ENCODE measurements around the gene PAPSS2. TPM values are rescaled to one million over a fixed set of nuclear protein-coding genes. Genes with fewer than 3 reads are reported as not detected.
A peak's percentile ranks its signal among the peaks of the same experiment; 100 is the strongest.
"Not testable (repeated sequence)": the region's sequence is repeated elsewhere in the genome, so short reads cannot be mapped to it uniquely, and the experiment has no call there.

The PAPSS2 gene
- total and polyA plus RNA-seq, 2 experiments from 2014 or later, result 65.9 to 82.3 TPM

GRCh38 chr10:87739703-87740102 is 80.0 kb downstream of the PAPSS2 start:
- WGBS, 2 experiments (ENCODE audit: low coverage in 1 of 2, low lambda C conversion rate in 2 of 2, missing lambda C conversion rate in 2 of 2), result 65 to 73% methylated on average over 4 of the region's 4 CpGs

GRCh38 chr10:87740254-87740655 is 80.6 kb downstream of the PAPSS2 start:
- in situ Hi-C loops (cut with MboI), result no loop called here
- H4K20me1 ChIP-seq (ENCODE audit: insufficient read depth), result no peaks in the 10 kb centered on the region
- no peak overlapping the region for H3K4me2 ChIP-seq (ENCODE audit: unreplicated experiment)
- H3K4me3 ChIP-seq, result no peak overlapping the region
- H3K36me3 ChIP-seq (ENCODE audit: low read depth), result peaks cover 22% of the 10 kb centered on the region; the same call in 1 of the 2 replicates
- no peak overlapping the region for H2AFZ ChIP-seq
- H3K9me2 ChIP-seq (ENCODE audit: insufficient read depth), result no peaks in the 10 kb centered on the region
- H3K9ac ChIP-seq, result no peak overlapping the region
- peak; percentile 89 for DNase-seq
- no peaks in the 10 kb centered on the region for H3K79me2 ChIP-seq (ENCODE audit: insufficient read depth)
- H3K27me3 ChIP-seq (replicated peaks; ENCODE audit: insufficient read depth), result no peaks in the 10 kb centered on the region
- peaks cover 12% of the 10 kb centered on the region for H3F3A ChIP-seq (ENCODE audit: insufficient read depth)
- H3K9me3 ChIP-seq (ENCODE audit: low read depth), result no peaks in the 10 kb centered on the region
- H3K4me1 ChIP-seq (ENCODE audit: insufficient read depth), result peaks cover 4% of the 10 kb centered on the region
- H3K27ac ChIP-seq, result peak overlapping the region; percentile 32; the same call in 1 of the 2 replicates
- TF ChIP-seq EZH2phosphoT487 (IDR thresholded peaks at IDR 0.05; ENCODE audit: insufficient read depth, low read depth), result no peak
- no peak for TF ChIP-seq EZH2 (IDR thresholded peaks at IDR 0.05; ENCODE audit: insufficient read depth, poor library complexity, severe bottlenecking)

More at GRCh38 chr10:87739703-87740102, 80.0 kb downstream of the PAPSS2 start:
- no peak overlapping the region for H3K4me2 ChIP-seq (ENCODE audit: unreplicated experiment)
- peaks cover 4% of the 10 kb centered on the region for H3K4me1 ChIP-seq (ENCODE audit: insufficient read depth)
- H3K9ac ChIP-seq, result no peak overlapping the region
- peaks cover 19% of the 10 kb centered on the region; the same call in 1 of the 2 replicates for H3K36me3 ChIP-seq (ENCODE audit: low read depth)
- H4K20me1 ChIP-seq (ENCODE audit: insufficient read depth), result no peaks in the 10 kb centered on the region
- no peaks in the 10 kb centered on the region for H3K27me3 ChIP-seq (replicated peaks; ENCODE audit: insufficient read depth)
- TF ChIP-seq EZH2 (IDR thresholded peaks at IDR 0.05; ENCODE audit: insufficient read depth, poor library complexity, severe bottlenecking) (no peak), EZH2phosphoT487 (IDR thresholded peaks at IDR 0.05; ENCODE audit: insufficient read depth, low read depth) (no peak)
- no peaks in the 10 kb centered on the region for H3K79me2 ChIP-seq (ENCODE audit: insufficient read depth)
- no peak for DNase-seq
- H3K4me3 ChIP-seq, result no peak overlapping the region
- no peak overlapping the region for H2AFZ ChIP-seq
- in situ Hi-C loops (cut with MboI), result loop anchor here (10.0 kb wide), 1 partner anchor 205 kb away; no protein-coding TSS in a partner anchor
- peaks cover 12% of the 10 kb centered on the region for H3F3A ChIP-seq (ENCODE audit: insufficient read depth)
- 0 out of 2 replicates have a peak overlapping the region, but pooled peaks have one; percentile 12 for H3K27ac ChIP-seq
- no peaks in the 10 kb centered on the region for H3K9me2 ChIP-seq (ENCODE audit: insufficient read depth)
- no peaks in the 10 kb centered on the region for H3K9me3 ChIP-seq (ENCODE audit: low read depth)

GRCh38 chr10:87742992-87743610 is 83.4 kb downstream of the PAPSS2 start:
- 97 to 98% methylated on average over 18 of the region's 18 CpGs for WGBS, 2 experiments (ENCODE audit: low coverage in 1 of 2, low lambda C conversion rate in 2 of 2, missing lambda C conversion rate in 2 of 2)
- H3K4me1 ChIP-seq (ENCODE audit: insufficient read depth); H3K9ac ChIP-seq; H3K4me2 ChIP-seq (ENCODE audit: unreplicated experiment); H3K9me2 ChIP-seq (ENCODE audit: insufficient read depth); DNase-seq; H3K4me3 ChIP-seq; H3K79me2 ChIP-seq (ENCODE audit: insufficient read depth); in situ Hi-C loops (cut with MboI); H3K27me3 ChIP-seq (replicated peaks; ENCODE audit: insufficient read depth); H3K9me3 ChIP-seq (ENCODE audit: low read depth); H3K27ac ChIP-seq; H4K20me1 ChIP-seq (ENCODE audit: insufficient read depth); H2AFZ ChIP-seq: not testable (repeated sequence)
- Histone ChIP-seq H3F3A (ENCODE audit: insufficient read depth) (peaks cover 18% of the 10 kb centered on the region), H3K36me3 (ENCODE audit: low read depth) (peaks cover 28% of the 10 kb centered on the region; the same call in 1 of the 2 replicates)

GRCh38 chr10:87744606-87745005 is 84.9 kb downstream of the PAPSS2 start:
- Histone ChIP-seq H3K27ac (no peak overlapping the region), H3K4me1 (ENCODE audit: insufficient read depth) (peaks cover 4% of the 10 kb centered on the region), H3K4me3 (no peak overlapping the region), H3K27me3 (replicated peaks; ENCODE audit: insufficient read depth) (no peaks in the 10 kb centered on the region), H2AFZ (no peak overlapping the region), H4K20me1 (ENCODE audit: insufficient read depth) (no peaks in the 10 kb centered on the region), H3K4me2 (ENCODE audit: unreplicated experiment) (no peak overlapping the region), H3F3A (ENCODE audit: insufficient read depth) (peaks cover 22% of the 10 kb centered on the region), H3K9me2 (ENCODE audit: insufficient read depth) (no peaks in the 10 kb centered on the region), H3K9me3 (ENCODE audit: low read depth) (no peaks in the 10 kb centered on the region), H3K9ac (no peak overlapping the region), H3K36me3 (ENCODE audit: low read depth) (peaks cover 32% of the 10 kb centered on the region), H3K79me2 (ENCODE audit: insufficient read depth) (no peaks in the 10 kb centered on the region)
- in situ Hi-C loops (cut with MboI), result no loop called here
- 97 to 98% methylated on average over 2 of the region's 2 CpGs for WGBS, 2 experiments (ENCODE audit: low coverage in 1 of 2, low lambda C conversion rate in 2 of 2, missing lambda C conversion rate in 2 of 2)
- TF ChIP-seq EZH2 (IDR thresholded peaks at IDR 0.05; ENCODE audit: insufficient read depth, poor library complexity, severe bottlenecking) (no peak), EZH2phosphoT487 (IDR thresholded peaks at IDR 0.05; ENCODE audit: insufficient read depth, low read depth) (no peak)
- DNase-seq, result no peak

All from GM23248 (cell line).